HepG2 (cell line): ENCODE data around the gene EFNA3. TPM values are rescaled to one million over a fixed set of nuclear protein-coding genes. Genes with fewer than 3 reads are reported as not detected.

Experiments
- ASH2L ChIP-seq: fragments of 300-600, 200-600 bp; sonication (generic); IDR thresholded peaks from 2 replicates; pipeline ENCODE4 v1.7.0; 2017; ENCODE audit warnings: low read depth, mild to moderate bottlenecking, moderate library complexity, mixed read lengths, low read length; ENCODE audit not compliant: insufficient read length
- CCDC6 ChIP-seq: sonication (generic); formaldehyde crosslinking; IDR thresholded peaks from 2 replicates; pipeline ENCODE4 v1.8.1; 2022; ENCODE audit warnings: mild to moderate bottlenecking, missing genetic modification reagents, moderate library complexity
- CREB1 ChIP-seq, 2 experiments: fragments of 450-650 bp in 1 of 2; IDR thresholded peaks; 2 replicates each; pipeline ENCODE4 v1.6.1; 2016 to 2017; ENCODE audit warnings: control low read depth in 1 of 2, mild to moderate bottlenecking in 1 of 2, missing compliant biosample characterization in 1 of 2, missing genetic modification characterization in 1 of 2
- DNMT3B ChIP-seq: conservative IDR thresholded peaks from 2 replicates; pipeline ENCODE4 v1.6.1; 2016; ENCODE audit warnings: missing biosample characterization, control low read depth
- GLI4 ChIP-seq: sonication (generic); formaldehyde crosslinking; IDR thresholded peaks from 2 replicates; pipeline ENCODE4 v1.5.1; 2020; ENCODE audit warnings: missing genetic modification reagents, mild to moderate bottlenecking, moderate library complexity, borderline replicate concordance
- HMGXB4 ChIP-seq, 2 experiments: sonication (generic) in 1 of 2; formaldehyde crosslinking in 1 of 2; IDR thresholded peaks; 2 replicates each; pipeline versions ENCODE4 v1.4.0 to v1.6.1; 2018 to 2020; ENCODE audit warnings: missing genetic modification reagents in 2 of 2, borderline replicate concordance in 1 of 2, low read depth in 1 of 2, mild to moderate bottlenecking in 1 of 2, missing biosample characterization in 1 of 2
- HOMEZ ChIP-seq: IDR thresholded peaks from 2 replicates; pipeline ENCODE4 v1.6.1; 2016; ENCODE audit warnings: low read depth
- IKZF1 ChIP-seq: fragments of 450-650 bp; IDR thresholded peaks from 2 replicates; pipeline ENCODE4 v1.7.1; 2016
- KDM4B ChIP-seq: sonication (generic); formaldehyde crosslinking; IDR thresholded peaks from 2 replicates; pipeline ENCODE4 v1.4.0; 2020; ENCODE audit warnings: missing genetic modification reagents
- MAF1 ChIP-seq: sonication (generic); formaldehyde crosslinking; IDR thresholded peaks from 2 replicates; pipeline ENCODE4 v1.5.0; 2020; ENCODE audit warnings: missing genetic modification reagents, borderline replicate concordance
- MEIS1 ChIP-seq: sonication (generic); formaldehyde crosslinking; IDR thresholded peaks from 2 replicates; pipeline ENCODE4 v1.9.0; 2021; ENCODE audit warnings: mild to moderate bottlenecking, missing genetic modification reagents, moderate library complexity, borderline replicate concordance
- MTF2 ChIP-seq: sonication (generic); formaldehyde crosslinking; IDR thresholded peaks from 2 replicates; pipeline ENCODE4 v1.5.0; 2020; ENCODE audit warnings: missing genetic modification reagents, borderline replicate concordance
- PITX1 ChIP-seq: sonication (generic); formaldehyde crosslinking; IDR thresholded peaks from 2 replicates; pipeline ENCODE4 v1.5.1; 2020; ENCODE audit warnings: mild to moderate bottlenecking, missing genetic modification reagents
- PPARG ChIP-seq: conservative IDR thresholded peaks from 2 replicates; pipeline ENCODE4 v1.6.1; 2016; ENCODE audit warnings: missing biosample characterization, missing genetic modification reagents
- SIX1 ChIP-seq: sonication (generic); formaldehyde crosslinking; IDR thresholded peaks from 2 replicates; pipeline ENCODE4 v1.4.0; 2020; ENCODE audit warnings: missing genetic modification reagents, borderline replicate concordance
- SP4 ChIP-seq: sonication (generic); formaldehyde crosslinking; IDR thresholded peaks from 2 replicates; pipeline ENCODE4 v1.8.1; 2023; ENCODE audit warnings: mild to moderate bottlenecking, missing genetic modification reagents
- TCF7 ChIP-seq: sonication (generic); IDR thresholded peaks from 2 replicates; pipeline ENCODE4 v1.6.1; 2016; ENCODE audit warnings: antibody characterized with exemption, low read depth
- TGIF2 ChIP-seq: IDR thresholded peaks from 2 replicates; pipeline ENCODE4 v1.6.1; 2016; ENCODE audit warnings: control low read depth, missing compliant biosample characterization
- U2AF1 ChIP-seq: fragments of 200-400 bp; formaldehyde crosslinking; optimal IDR thresholded peaks from 2 replicates; pipeline ENCODE3; 2017; ENCODE audit warnings: mild to moderate bottlenecking, low read depth, low read length
- ZBTB20 ChIP-seq: sonication (generic); formaldehyde crosslinking; IDR thresholded peaks from 2 replicates; pipeline ENCODE4 v1.8.1; 2023; ENCODE audit warnings: missing genetic modification reagents, low read depth, mild to moderate bottlenecking, borderline replicate concordance
- ZNF180 ChIP-seq: sonication (generic); formaldehyde crosslinking; IDR thresholded peaks from 2 replicates; pipeline ENCODE4 v1.4.0; 2020; ENCODE audit warnings: low read depth, missing genetic modification reagents, borderline replicate concordance
- ZNF234 ChIP-seq: sonication (generic); formaldehyde crosslinking; conservative IDR thresholded peaks from 2 replicates; pipeline ENCODE4 v1.5.1; 2020; ENCODE audit warnings: mild to moderate bottlenecking, missing genetic modification reagents
- ZNF317 ChIP-seq: sonication (generic); formaldehyde crosslinking; IDR thresholded peaks from 2 replicates; pipeline ENCODE4 v1.5.0; 2020; ENCODE audit warnings: mild to moderate bottlenecking, missing genetic modification reagents
- ZNF556 ChIP-seq: sonication (generic); formaldehyde crosslinking; IDR thresholded peaks from 2 replicates; pipeline ENCODE4 v1.4.0; 2020; ENCODE audit warnings: mild to moderate bottlenecking, missing genetic modification reagents, borderline replicate concordance
- ZNF567 ChIP-seq: sonication (generic); formaldehyde crosslinking; IDR thresholded peaks from 2 replicates; pipeline ENCODE4 v1.8.1; 2023; ENCODE audit warnings: mild to moderate bottlenecking, missing genetic modification reagents, borderline replicate concordance
- ZNF644 ChIP-seq: IDR thresholded peaks from 2 replicates; pipeline ENCODE4 v1.6.1; 2016; ENCODE audit warnings: low read depth
- ZNF746 ChIP-seq: sonication (generic); formaldehyde crosslinking; IDR thresholded peaks from 2 replicates; pipeline ENCODE4 v1.8.0; 2022; ENCODE audit warnings: mild to moderate bottlenecking, missing genetic modification reagents
- ZNF839 ChIP-seq: sonication (generic); formaldehyde crosslinking; IDR thresholded peaks from 2 replicates; pipeline ENCODE4 v1.4.0; 2020; ENCODE audit warnings: missing genetic modification reagents, mild to moderate bottlenecking, borderline replicate concordance
- ZNF891 ChIP-seq: sonication (generic); formaldehyde crosslinking; IDR thresholded peaks from 2 replicates; pipeline ENCODE4 v1.5.0; 2020; ENCODE audit warnings: mild to moderate bottlenecking, missing genetic modification reagents
- polyA plus RNA-seq, 8 experiments: library from polyadenylated mRNA; depleted of rRNA in 3 of 8; stranded (reverse) in 7 of 8; unstranded in 1 of 8; fragments of >200 nt; fragmentation: Illumina TruSeq in 4 of 8; extraction: Trizol in 4 of 8; gene quantifications; 2 replicates each; pipeline versions ENCODE4 v1.2.1 to v1.2.3, GENCODE V29; 2011 to 2016; ENCODE audit warnings: low read depth in 4 of 8, missing spikeins in 1 of 8, mixed read lengths in 1 of 8; ENCODE audit not compliant: insufficient read depth in 1 of 8
- total RNA-seq, 5 experiments: library from RNA; depleted of rRNA; stranded (reverse); fragments of >200 nt; fragmentation: Illumina TruSeq; extraction: Trizol; gene quantifications; 2 replicates each; pipeline ENCODE4 v1.2.3, GENCODE V29; 2016; ENCODE audit warnings: low read depth in 1 of 5

EFNA3 gene
- total and polyA plus RNA-seq, 2 of the 13 experiments (the other 11 are each of a cell fraction or from before 2014, with no cell fraction given): 1.0 to 5.7 TPM

- TF ChIP-seq HMGXB4 (CRISPR knock-in tag; IDR thresholded peaks at IDR 0.05; ENCODE audit: borderline replicate concordance in 1 of 2, low read depth in 1 of 2) (peak; percentile 18 to 90; a peak in 3 of 4 replicates), SP4 (CRISPR knock-in tag) (peak; percentile 92), ZNF567 (peak; percentile 96), MEIS1 (CRISPR knock-in tag) (peak; percentile 82; the same call in 1 of the 2 replicates), ZNF234 (CRISPR knock-in tag) (peak; percentile 89; the same call in 1 of the 2 replicates), ZNF644 (CRISPR knock-in tag) (peak; percentile 60; the same call in 1 of the 2 replicates), IKZF1 (no peak), GLI4 (no peak), CREB1 (IDR thresholded peaks at IDR 0.05) (peak; percentile 14; the same call in 1 of the 2 replicates), CREB1 (CRISPR knock-in tag; IDR thresholded peaks at IDR 0.05) (no peak), DNMT3B (CRISPR knock-in tag) (peak; percentile 68), ZNF891 (CRISPR knock-in tag) (peak; percentile 62; the same call in 1 of the 2 replicates), ZNF746 (CRISPR knock-in tag) (peak; percentile 98), KDM4B (CRISPR knock-in tag) (peak; percentile 95; the same call in 1 of the 2 replicates), SIX1 (CRISPR knock-in tag) (peak; percentile 46), PPARG (CRISPR knock-in tag) (peak; percentile 97), PITX1 (CRISPR knock-in tag) (peak; percentile 96), MTF2 (CRISPR knock-in tag) (no peak), ZNF317 (peak; percentile 86), MAF1 (CRISPR knock-in tag) (peak; percentile 29; the same call in 1 of the 2 replicates), CCDC6 (CRISPR knock-in tag) (peak; percentile 96; the same call in 1 of the 2 replicates), TCF7 (peak; percentile 58; the same call in 1 of the 2 replicates), ZBTB20 (peak; percentile 78; the same call in 1 of the 2 replicates), ZNF556 (CRISPR knock-in tag) (peak; percentile 96), HOMEZ (CRISPR knock-in tag) (peak; percentile 38; the same call in 1 of the 2 replicates), U2AF1 (peak; percentile 80), ZNF180 (CRISPR knock-in tag) (no peak), ASH2L (peak; percentile 55), TGIF2 (CRISPR knock-in tag) (peak; percentile 86), ZNF839 (CRISPR knock-in tag) (peak; percentile 94)
These were observed 47.4 kb downstream of the EFNA3 start (continued) for GRCh38 chr1:155125946-155126555.
